Measurements from ENCODE around the gene TM9SF1.

- TF ChIP-seq EZH2phosphoT487 (IDR thresholded peaks at IDR 0.05; ENCODE audit: low read length) (no peak), CTCF (IDR thresholded peaks at IDR 0.05; ENCODE audit: low read length) (no peak), EZH2 (optimal IDR thresholded peaks at IDR 0.05; ENCODE audit: low read depth, low read length) (no peak)
Observed at GRCh38 chr14:24150061-24150460, 45.2 kb downstream of the TM9SF1 start.
